ENCODE measurements around the gene RMND5B. TPM values are rescaled to one million over a fixed set of nuclear protein-coding genes. Genes with fewer than 3 reads are reported as not detected.

Gene RMND5B
- total RNA-seq (2022; extraction: Qiagen RNA extraction; ENCODE audit: low read depth): 18.8 to 29.5 TPM (median 26.2 TPM) in 5 replicates

DNA sequence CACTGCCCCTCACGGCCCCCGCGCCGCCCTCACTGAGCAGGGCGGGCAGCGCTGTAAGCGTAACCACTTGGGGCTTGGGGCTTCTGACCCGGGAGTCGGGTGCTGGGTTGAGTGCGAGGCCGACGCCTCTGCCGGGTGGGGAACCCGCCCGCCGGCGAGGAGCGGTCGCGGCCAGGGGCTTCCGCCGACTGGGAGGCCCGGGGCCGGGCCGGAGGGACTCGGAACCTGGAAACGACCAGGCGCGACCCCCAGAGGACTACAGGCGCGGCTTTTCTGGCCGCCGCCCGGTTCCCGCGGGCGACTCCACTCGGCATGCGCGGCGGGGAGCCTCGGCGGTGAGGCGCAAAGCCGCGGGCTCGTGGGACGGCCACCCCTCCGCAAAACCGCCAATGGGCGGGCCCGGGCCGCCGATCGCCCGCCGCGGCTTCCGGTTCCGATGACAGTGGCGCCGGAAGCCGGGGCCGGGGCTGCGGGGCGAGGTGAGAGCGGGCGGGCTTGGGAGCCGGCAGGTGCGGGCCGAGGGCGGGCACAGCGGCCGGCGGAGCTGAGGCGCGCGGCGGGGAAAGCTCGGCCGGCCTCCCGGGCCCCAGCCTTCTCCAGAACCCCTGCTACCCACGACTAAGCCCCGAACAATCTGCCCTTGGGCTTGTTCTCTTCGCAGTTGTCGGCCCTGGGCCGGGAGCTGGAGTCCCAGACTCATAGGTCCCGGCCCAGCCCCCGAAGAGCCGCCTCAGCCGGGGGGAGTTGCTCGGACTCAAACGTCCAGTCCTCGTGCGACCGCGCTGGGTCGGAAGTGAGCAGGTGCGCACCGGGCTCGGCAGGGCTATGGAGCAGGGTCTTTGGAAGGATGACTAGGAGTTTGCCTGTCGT is at the start of gene RMND5B:
RMND5B (plus strand) TSS at position 439 of the 870 bp plus-strand sequence. CDS start 7,106 bp downstream, outside the sequence.

DNA sequence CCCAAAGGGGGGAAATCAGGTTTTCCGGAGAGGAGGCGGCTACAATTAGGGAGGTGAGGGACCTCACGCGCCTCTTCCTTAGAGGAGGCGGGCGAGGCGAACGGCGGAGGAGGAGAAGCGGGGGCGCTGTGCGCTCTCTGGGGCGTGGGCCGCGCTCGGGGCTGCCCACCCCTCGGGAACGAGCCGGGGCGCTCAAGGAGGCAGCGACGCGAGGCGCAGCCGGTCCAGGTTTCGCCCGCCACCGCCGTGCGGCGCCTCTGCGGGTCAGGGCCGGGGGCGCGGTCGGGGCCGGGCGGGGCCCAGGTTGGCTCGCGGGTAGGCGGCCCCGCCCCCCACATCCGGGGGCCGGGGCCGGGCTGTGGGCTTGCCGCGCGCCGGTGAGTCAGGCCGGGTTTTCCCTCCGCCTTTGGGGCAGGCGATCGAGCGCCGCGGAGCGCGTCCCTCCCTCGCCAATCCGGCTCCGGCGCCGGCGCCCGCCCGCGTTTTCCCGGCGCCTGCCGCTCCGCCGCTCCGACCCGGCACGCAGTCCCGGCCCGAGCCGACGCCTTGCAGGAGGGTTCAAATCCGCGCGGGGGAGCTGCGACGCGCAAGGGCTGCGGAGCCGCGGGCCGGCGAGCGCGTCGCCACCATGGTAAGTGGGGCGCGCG is 17.6 kb upstream of the RMND5B start, which contains the start of gene N4BP3:
N4BP3 (plus strand) TSS at position 392 of the 647 bp plus-strand sequence. CDS start 6,052 bp downstream, outside the sequence.

DNA sequence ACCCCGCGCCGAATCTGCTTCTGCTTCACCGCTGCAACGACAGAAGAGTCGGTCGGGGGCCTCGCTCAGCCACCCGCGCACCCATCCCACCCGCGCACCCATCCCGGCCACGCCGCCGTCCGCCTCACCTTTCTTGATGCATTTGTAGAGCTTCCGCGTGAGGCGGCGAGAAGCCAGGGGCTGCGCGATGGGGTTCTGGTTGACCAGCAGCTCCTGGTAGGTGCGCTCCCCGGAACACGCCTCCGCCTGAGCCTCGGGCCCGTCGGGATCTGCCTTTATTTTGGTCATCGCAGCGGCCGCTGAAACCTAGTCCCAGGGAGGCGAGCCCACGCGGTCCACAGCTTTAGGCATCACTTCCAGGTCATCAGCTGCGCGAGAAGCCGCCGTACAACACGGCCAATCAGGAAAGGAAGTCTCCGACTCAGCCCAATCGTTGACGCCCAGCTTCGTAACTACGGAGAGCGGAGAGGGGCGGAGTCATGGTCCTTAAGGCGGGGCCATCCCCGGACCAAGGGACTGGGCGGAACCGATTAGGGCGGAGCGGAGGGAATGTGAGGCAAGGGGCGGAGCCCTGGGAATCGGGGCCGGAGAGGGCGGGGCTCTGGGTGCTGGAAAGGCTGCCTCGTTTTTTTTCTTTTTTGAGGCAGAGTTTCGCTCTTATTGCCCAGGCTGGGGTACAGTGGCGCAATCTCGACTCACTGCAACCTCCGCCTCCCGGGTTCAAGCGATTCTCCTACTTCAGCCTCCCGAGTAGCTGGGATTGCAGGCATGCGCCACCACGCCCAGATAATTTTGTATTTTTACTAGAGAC is 22.9 kb downstream of the RMND5B start, which contains the start of gene NHP2:
NHP2 (minus strand) TSS at position 356 of the 811 bp plus-strand sequence; CDS start at position 288, 68 bp downstream.

GRCh38 chr5:178187014-178187413 is 56.2 kb downstream of the RMND5B start, which contains the start of gene GMCL2:
Gene GMCL2, minus strand, starts transcription at chr5:178187371. Its CDS starts 72 bp downstream, at chr5:178187299.

Other genes starting within 250 kb of the RMND5B start
- gene PROP1, start 134.8 kb upstream of the RMND5B start, total RNA-seq (2022; extraction: Qiagen RNA extraction; ENCODE audit: low read depth): not detected in 5 replicates
- gene N4BP3, start 17.5 kb upstream of the RMND5B start, total RNA-seq (2022; extraction: Qiagen RNA extraction; ENCODE audit: low read depth): 1.1 to 1.4 TPM (median 1.3 TPM) in 5 replicates
- gene NHP2, start 22.9 kb downstream of the RMND5B start, total RNA-seq (2022; extraction: Qiagen RNA extraction; ENCODE audit: low read depth): 398 to 503 TPM (median 423 TPM) in 5 replicates
- gene GMCL2, start 56.4 kb downstream of the RMND5B start, total RNA-seq (2022; extraction: Qiagen RNA extraction; ENCODE audit: low read depth): not detected in 5 replicates
- 306 to 379 TPM (median 334 TPM) in 5 replicates for gene HNRNPAB, start 73.5 kb downstream of the RMND5B start, total RNA-seq (2022; extraction: Qiagen RNA extraction; ENCODE audit: low read depth)
- 6.3 to 9.1 TPM (median 7.7 TPM) in 5 replicates for gene PHYKPL, start 101.8 kb downstream of the RMND5B start, total RNA-seq (2022; extraction: Qiagen RNA extraction; ENCODE audit: low read depth)